KMS-11 (cell line): ENCODE results near the gene NT5C1B.

Experiments
- H2AFZ ChIP-seq: fragments of 200-600 bp; sonication (generic); 2 replicates; pipeline ENCODE4 v1.6.1; 2016; ENCODE audit warnings: antibody characterized with exemption, mixed run types, low read depth
- H3K27ac ChIP-seq: fragments of 200-600 bp; sonication (generic); 2 replicates; pipeline ENCODE4 v1.6.1; 2016; ENCODE audit warnings: mild to moderate bottlenecking, mixed run types
- H3K27me3 ChIP-seq: fragments of 200-600 bp; sonication (generic); 2 replicates; pipeline ENCODE4 v1.6.1; 2017; ENCODE audit warnings: mild to moderate bottlenecking, low read depth, mixed run types, moderate library complexity; ENCODE audit not compliant: insufficient read depth
- H3K36me3 ChIP-seq: fragments of 200-600 bp; sonication (generic); 2 replicates; pipeline ENCODE4 v1.6.1; 2017; ENCODE audit warnings: mild to moderate bottlenecking, mixed run types; ENCODE audit not compliant: insufficient read depth
- H3K4me1 ChIP-seq: fragments of 200-600 bp; sonication (generic); 2 replicates; pipeline ENCODE4 v1.6.1; 2016; ENCODE audit warnings: mild to moderate bottlenecking, low read depth, mixed run types; ENCODE audit not compliant: poor library complexity, severe bottlenecking
- H3K4me2 ChIP-seq: fragments of 200-600 bp; sonication (generic); 2 replicates; pipeline ENCODE4 v1.7.0; 2016; ENCODE audit warnings: mild to moderate bottlenecking, mixed run types
- H3K4me3 ChIP-seq: fragments of 200-600 bp; sonication (generic); IDR thresholded peaks from 2 replicates; pipeline ENCODE4 v1.6.1; 2017; ENCODE audit warnings: low read depth, low read length, mixed read lengths; ENCODE audit not compliant: insufficient read depth
- H3K79me2 ChIP-seq: fragments of 200-600 bp; sonication (generic); 2 replicates; pipeline ENCODE4 v1.6.1; 2016; ENCODE audit warnings: low read depth, mixed run types; ENCODE audit not compliant: insufficient read depth
- H3K9ac ChIP-seq: fragments of 200-600 bp; sonication (generic); 2 replicates; pipeline ENCODE4 v1.6.1; 2016; ENCODE audit warnings: mild to moderate bottlenecking, mixed run types
- H4K20me1 ChIP-seq: fragments of 200-600 bp; sonication (generic); 2 replicates; pipeline ENCODE4 v1.6.1; 2016; ENCODE audit warnings: mild to moderate bottlenecking, mixed run types; ENCODE audit not compliant: insufficient read depth
- CTCF ChIP-seq: fragments of 200-600 bp; sonication (generic); conservative IDR thresholded peaks from 2 replicates; pipeline ENCODE4 v1.6.1; 2017; ENCODE audit warnings: low read depth, mild to moderate bottlenecking, antibody characterized with exemption, low read length, moderate library complexity, mixed read lengths

Gene NT5C1B

GRCh38 chr2:18527822-18528221 lies 61.5 kb downstream of the NT5C1B start:
- H2AFZ ChIP-seq: no peak overlapping the region
- no peak for TF ChIP-seq CTCF
- H3K4me2 ChIP-seq: no peak overlapping the region
- no peaks in the 10 kb centered on the region for H3K4me1 ChIP-seq
- H4K20me1 ChIP-seq: no peaks in the 10 kb centered on the region
- no peak overlapping the region for H3K4me3 ChIP-seq
- H3K9ac ChIP-seq: no peak overlapping the region
- H3K27me3 ChIP-seq: no peaks in the 10 kb centered on the region
- H3K79me2 ChIP-seq: no peaks in the 10 kb centered on the region
- no peak overlapping the region for H3K27ac ChIP-seq
- no peaks in the 10 kb centered on the region for H3K36me3 ChIP-seq

- H3K4me2 ChIP-seq: no peak overlapping the region
- H3K79me2 ChIP-seq: no peaks in the 10 kb centered on the region
- no peak for TF ChIP-seq CTCF
- H2AFZ ChIP-seq: no peak overlapping the region
- no peak overlapping the region for H3K27ac ChIP-seq
- no peak overlapping the region for H3K9ac ChIP-seq
- H4K20me1 ChIP-seq: no peaks in the 10 kb centered on the region
- H3K4me1 ChIP-seq: no peaks in the 10 kb centered on the region
- H3K36me3 ChIP-seq: no peaks in the 10 kb centered on the region
- no peaks in the 10 kb centered on the region for H3K27me3 ChIP-seq
- no peak overlapping the region for H3K4me3 ChIP-seq
These were observed 62.0 kb downstream of the NT5C1B start for GRCh38 chr2:18527326-18527725.

GRCh38 chr2:18526429-18526828 lies 62.9 kb downstream of the NT5C1B start:
- Histone ChIP-seq H3K27ac (no peak overlapping the region), H3K27me3 (no peaks in the 10 kb centered on the region), H3K4me1 (no peaks in the 10 kb centered on the region), H3K4me2 (no peak overlapping the region), H4K20me1 (no peaks in the 10 kb centered on the region), H2AFZ (no peak overlapping the region), H3K9ac (no peak overlapping the region), H3K4me3 (no peak overlapping the region), H3K36me3 (no peaks in the 10 kb centered on the region), H3K79me2 (no peaks in the 10 kb centered on the region)
- no peak for TF ChIP-seq CTCF

- no peak for TF ChIP-seq CTCF
- no peaks in the 10 kb centered on the region for H3K4me1 ChIP-seq
- no peaks in the 10 kb centered on the region for H3K27me3 ChIP-seq
- no peak overlapping the region for H3K27ac ChIP-seq
- H3K9ac ChIP-seq: no peak overlapping the region
- no peaks in the 10 kb centered on the region for H3K36me3 ChIP-seq
- no peaks in the 10 kb centered on the region for H4K20me1 ChIP-seq
- H3K4me2 ChIP-seq: no peak overlapping the region
- no peaks in the 10 kb centered on the region for H3K79me2 ChIP-seq
- no peak overlapping the region for H2AFZ ChIP-seq
- no peak overlapping the region for H3K4me3 ChIP-seq
These were observed 63.5 kb downstream of the NT5C1B start for GRCh38 chr2:18525852-18526251.

GRCh38 chr2:18525236-18525635 lies 64.1 kb downstream of the NT5C1B start:
- Histone ChIP-seq H3K4me3 (no peak overlapping the region), H2AFZ (no peak overlapping the region), H3K79me2 (no peaks in the 10 kb centered on the region), H3K36me3 (no peaks in the 10 kb centered on the region), H4K20me1 (no peaks in the 10 kb centered on the region), H3K27ac (no peak overlapping the region), H3K4me1 (no peaks in the 10 kb centered on the region), H3K27me3 (no peaks in the 10 kb centered on the region), H3K9ac (no peak overlapping the region), H3K4me2 (no peak overlapping the region)
- TF ChIP-seq CTCF: no peak
